ENCODE results near the gene PRDM16. TPM values are rescaled to one million over a fixed set of nuclear protein-coding genes. Genes with fewer than 3 reads are reported as not detected.
"Not testable (repeated sequence)": the region's sequence is repeated elsewhere in the genome, so short reads cannot be mapped to it uniquely, and the experiment has no call there.

Gene PRDM16
- total RNA-seq, 1 experiment from 2014 or later = not detected

GRCh38 chr1:3161176-3161840 is 92.3 kb downstream of the PRDM16 start:
- no peak for DNase-seq (ENCODE audit: low spot score)

- DNase-seq (ENCODE audit: low spot score) = no peak
Measured at GRCh38 chr1:3162322-3162882, 93.4 kb downstream of the PRDM16 start.

GRCh38 chr1:3163356-3163755 is 94.4 kb downstream of the PRDM16 start:
- no peak for DNase-seq (ENCODE audit: low spot score)

GRCh38 chr1:3164671-3165070 is 95.7 kb downstream of the PRDM16 start:
- DNase-seq (ENCODE audit: low spot score) = no peak

GRCh38 chr1:3165189-3165588 is 96.2 kb downstream of the PRDM16 start:
- not testable (repeated sequence) for DNase-seq (ENCODE audit: low spot score)

GRCh38 chr1:3166206-3166918 is 97.4 kb downstream of the PRDM16 start:
- no peak for DNase-seq (ENCODE audit: low spot score)

- no peak for DNase-seq (ENCODE audit: low spot score)
Measured at GRCh38 chr1:3167255-3167654, 98.3 kb downstream of the PRDM16 start.

- no peak for DNase-seq (ENCODE audit: low spot score)
Measured at GRCh38 chr1:3168678-3169077, 99.7 kb downstream of the PRDM16 start.

GRCh38 chr1:3169665-3170356 is 100.8 kb downstream of the PRDM16 start:
- no peak for DNase-seq (ENCODE audit: low spot score)

GRCh38 chr1:3170561-3171453 is 101.8 kb downstream of the PRDM16 start:
- no peak for DNase-seq (ENCODE audit: low spot score)

- no peak for DNase-seq (ENCODE audit: low spot score)
Measured at GRCh38 chr1:3171761-3172160, 102.8 kb downstream of the PRDM16 start.

GRCh38 chr1:3172431-3173380 is 103.7 kb downstream of the PRDM16 start:
- DNase-seq (ENCODE audit: low spot score) = no peak

GRCh38 chr1:3173381-3173980 is 104.5 kb downstream of the PRDM16 start:
- no peak for DNase-seq (ENCODE audit: low spot score)

GRCh38 chr1:3174487-3175247 is 105.7 kb downstream of the PRDM16 start:
- DNase-seq (ENCODE audit: low spot score) = no peak

GRCh38 chr1:3175486-3175885 is 106.5 kb downstream of the PRDM16 start:
- DNase-seq (ENCODE audit: low spot score) = no peak

GRCh38 chr1:3176028-3176427 is 107.0 kb downstream of the PRDM16 start:
- DNase-seq (ENCODE audit: low spot score) = no peak

GRCh38 chr1:3176820-3177219 is 107.8 kb downstream of the PRDM16 start:
- no peak for DNase-seq (ENCODE audit: low spot score)

GRCh38 chr1:3178279-3178678 is 109.3 kb downstream of the PRDM16 start:
- DNase-seq (ENCODE audit: low spot score) = no peak

- no peak for DNase-seq (ENCODE audit: low spot score)
Measured at GRCh38 chr1:3179471-3179870, 110.5 kb downstream of the PRDM16 start.

Data from HT-29 (cell line).